OCI-LY7 (cell line): Measurements from ENCODE around the gene PLA2G2F.

Experiments
- CTCF ChIP-seq: fragments of 200-600 bp; sonication (generic); conservative IDR thresholded peaks from 2 replicates; pipeline ENCODE4 v1.5.1; 2014; ENCODE audit warnings: mild to moderate bottlenecking, antibody characterized with exemption, low read length, moderate library complexity, mixed read lengths
- EZH2phosphoT487 ChIP-seq: fragments of 200-600 bp; sonication (generic); IDR thresholded peaks from 2 replicates; pipeline ENCODE4 v1.6.1; 2018; ENCODE audit warnings: low read depth, borderline replicate concordance, mild to moderate bottlenecking, mixed run types, antibody characterized with exemption, low read length, moderate library complexity, mixed read lengths

GRCh38 chr1:20165522-20165951 is 26.4 kb downstream of the PLA2G2F start:
- TF ChIP-seq CTCF (peak; percentile 85), EZH2phosphoT487 (no peak)
